GM12872 (cell line): Measurements from ENCODE around the gene ACACA.

Experiments
- TF ChIP-seq, protein P1 (sequence below): IDR thresholded peaks from 3 replicates; pipeline ENCODE4 v1.5.1; 2011; ENCODE audit warnings: low read depth, mild to moderate bottlenecking, low read length, moderate library complexity; ENCODE audit not compliant: insufficient read depth

ACACA gene

DNA sequence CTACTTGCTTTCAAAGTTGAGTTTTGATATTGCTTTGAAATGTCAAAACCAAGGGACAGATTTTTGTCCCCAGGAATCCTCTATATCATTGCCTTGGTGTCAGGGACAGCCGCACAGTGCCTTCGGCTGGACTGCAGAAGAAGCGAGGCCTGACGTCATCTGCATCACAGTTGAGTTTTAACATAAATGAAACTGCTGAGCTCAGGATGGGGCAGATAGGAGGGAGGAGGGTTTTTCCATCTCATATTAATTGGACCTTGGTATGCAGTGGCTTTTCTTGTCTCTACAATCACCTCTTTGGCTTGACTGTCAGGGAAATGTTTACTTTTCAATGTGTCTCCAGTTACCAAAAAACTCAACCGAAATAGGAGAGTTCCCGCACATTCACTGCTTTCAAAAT is 346.5 kb downstream of the ACACA start:
- TF ChIP-seq, protein P1, sequence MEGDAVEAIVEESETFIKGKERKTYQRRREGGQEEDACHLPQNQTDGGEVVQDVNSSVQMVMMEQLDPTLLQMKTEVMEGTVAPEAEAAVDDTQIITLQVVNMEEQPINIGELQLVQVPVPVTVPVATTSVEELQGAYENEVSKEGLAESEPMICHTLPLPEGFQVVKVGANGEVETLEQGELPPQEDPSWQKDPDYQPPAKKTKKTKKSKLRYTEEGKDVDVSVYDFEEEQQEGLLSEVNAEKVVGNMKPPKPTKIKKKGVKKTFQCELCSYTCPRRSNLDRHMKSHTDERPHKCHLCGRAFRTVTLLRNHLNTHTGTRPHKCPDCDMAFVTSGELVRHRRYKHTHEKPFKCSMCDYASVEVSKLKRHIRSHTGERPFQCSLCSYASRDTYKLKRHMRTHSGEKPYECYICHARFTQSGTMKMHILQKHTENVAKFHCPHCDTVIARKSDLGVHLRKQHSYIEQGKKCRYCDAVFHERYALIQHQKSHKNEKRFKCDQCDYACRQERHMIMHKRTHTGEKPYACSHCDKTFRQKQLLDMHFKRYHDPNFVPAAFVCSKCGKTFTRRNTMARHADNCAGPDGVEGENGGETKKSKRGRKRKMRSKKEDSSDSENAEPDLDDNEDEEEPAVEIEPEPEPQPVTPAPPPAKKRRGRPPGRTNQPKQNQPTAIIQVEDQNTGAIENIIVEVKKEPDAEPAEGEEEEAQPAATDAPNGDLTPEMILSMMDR, result no peak

DNA sequence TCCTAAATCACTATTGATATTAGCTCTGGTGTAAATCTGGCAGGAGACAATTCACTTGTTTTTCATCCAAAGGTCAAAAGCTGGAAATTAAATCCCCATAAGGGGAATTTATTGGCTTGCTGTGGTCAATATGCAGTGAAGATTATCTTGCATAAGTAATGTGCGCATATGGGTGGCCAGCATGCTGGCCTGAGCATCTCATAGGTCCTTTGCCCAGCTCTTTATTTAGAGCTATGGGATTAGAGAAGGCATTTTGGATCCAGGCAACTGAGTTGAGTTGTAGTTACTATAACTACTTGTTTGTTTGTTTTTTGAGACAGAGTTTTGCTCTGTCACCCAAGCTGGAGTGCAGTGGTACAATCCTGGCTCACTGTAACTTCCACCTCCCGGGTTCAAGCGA is 347.1 kb downstream of the ACACA start:
- TF ChIP-seq, protein P1, result no peak

DNA sequence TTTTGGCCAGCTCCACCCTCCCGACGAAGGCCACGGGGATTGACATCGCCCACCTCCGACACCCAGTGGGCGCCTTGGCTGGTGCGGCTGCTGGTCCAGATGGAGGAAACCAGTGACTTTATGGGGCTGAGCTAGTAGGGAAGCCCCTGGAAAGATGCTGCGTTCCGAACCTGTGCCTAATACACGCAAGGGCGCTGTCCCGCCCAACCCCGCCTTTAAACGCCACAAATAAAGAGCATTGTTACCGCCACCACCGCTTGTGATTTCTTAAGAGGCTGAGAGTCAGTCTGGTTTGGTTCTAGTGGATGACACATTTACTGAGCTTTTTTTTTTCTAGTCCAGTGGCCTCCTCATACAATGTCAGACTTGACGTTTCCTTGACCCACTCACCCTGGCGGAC is 350.0 kb downstream of the ACACA start:
- TF ChIP-seq, protein P1, result no peak

DNA sequence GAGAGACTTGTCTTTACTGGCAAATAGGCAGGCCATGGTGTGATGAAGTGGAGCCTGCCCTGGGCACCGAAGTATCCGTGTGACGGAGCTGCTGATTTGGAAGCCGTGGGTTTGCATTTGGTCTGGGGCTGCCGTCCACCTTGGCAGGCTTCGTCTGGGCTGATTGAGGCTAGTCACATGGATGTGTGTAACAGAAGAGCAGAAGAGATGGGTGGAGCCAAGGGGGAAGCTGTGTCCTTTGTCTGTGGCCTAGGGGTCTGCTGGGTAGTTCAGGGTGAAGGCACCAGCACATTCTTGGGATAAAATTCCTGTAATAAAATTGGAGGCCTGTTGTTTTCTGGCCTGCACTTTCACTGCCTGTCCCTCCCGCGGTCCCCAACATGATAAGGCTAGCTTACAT is 351.7 kb downstream of the ACACA start:
- TF ChIP-seq, protein P1, result no peak

DNA sequence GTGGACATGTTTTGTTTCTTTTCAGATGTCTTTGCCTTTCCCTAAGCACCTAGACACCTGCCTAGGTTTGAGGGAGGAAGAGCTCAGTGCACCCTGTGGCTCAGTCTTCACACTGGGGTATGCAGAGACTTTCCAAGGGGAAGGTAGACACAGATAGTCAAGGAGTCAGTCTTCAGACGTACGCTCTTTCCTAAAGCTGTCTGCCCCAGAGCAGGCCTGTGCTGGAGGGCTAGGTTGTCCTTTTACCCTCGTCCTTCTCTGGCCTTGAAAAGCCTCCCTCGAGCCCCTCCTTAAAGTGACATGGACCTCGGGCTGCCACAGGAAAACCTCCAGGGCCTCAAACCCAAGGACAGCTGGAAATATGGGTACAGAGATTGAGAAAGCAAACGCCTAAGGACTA is 354.2 kb downstream of the ACACA start:
- TF ChIP-seq, protein P1, result no peak

DNA sequence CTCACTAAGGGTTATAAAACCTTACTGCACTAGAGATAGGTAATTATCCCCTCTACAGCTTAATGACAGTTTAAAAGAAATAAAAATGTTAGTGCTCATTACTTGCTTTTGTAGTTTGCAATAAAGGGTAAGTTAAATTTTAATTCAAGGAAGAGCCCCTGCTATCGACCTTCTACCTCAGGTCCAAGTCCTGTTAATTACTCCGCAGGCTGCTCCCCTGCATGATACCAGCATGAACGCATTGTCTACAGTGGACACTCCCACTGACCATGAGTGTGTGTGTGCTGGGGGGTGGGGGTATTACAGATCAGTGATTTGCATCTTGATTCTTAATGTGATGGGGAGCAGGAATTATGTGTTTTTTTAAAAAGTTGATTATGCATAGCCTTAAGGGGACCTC is 354.8 kb downstream of the ACACA start:
- TF ChIP-seq, protein P1, result no peak

DNA sequence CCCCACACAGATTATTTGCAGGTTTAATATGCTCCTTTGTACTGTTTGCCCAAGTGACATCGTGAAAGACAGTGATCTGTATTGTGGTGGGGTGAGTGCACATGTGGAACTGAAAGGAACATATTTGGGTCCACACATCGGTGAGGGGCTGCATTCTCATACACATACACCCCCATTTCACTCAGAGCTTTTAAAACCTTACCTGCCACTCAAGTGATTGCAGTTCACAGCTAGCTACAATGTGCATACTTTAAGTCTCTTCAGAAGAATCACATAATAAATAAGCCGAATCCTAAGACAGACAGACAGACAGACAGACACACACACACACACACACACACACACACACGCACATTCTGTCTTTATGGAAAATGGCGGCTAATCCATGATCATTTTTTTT is 355.3 kb downstream of the ACACA start:
- TF ChIP-seq, protein P1, result no peak

DNA sequence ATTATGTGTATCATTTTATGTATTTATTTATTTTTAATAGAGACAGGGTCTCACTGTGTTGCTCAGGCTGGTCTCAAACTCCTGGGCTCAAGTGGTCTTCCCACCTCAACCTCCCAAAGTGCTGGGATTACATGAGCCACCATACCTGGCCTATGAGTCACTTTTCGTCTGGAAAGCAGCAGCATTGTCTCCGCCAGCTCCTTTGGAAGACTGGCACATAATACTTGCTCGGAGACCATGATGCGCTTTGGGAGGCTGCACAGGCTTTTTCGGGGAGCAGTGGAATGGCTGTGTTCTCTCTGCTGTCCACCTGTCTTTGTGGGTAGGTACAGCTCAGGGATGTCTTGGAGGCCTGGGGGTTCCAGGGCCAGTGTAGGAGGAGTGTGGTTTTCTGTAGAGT is 355.7 kb downstream of the ACACA start:
- TF ChIP-seq, protein P1, result no peak
